22Rv1 (cell line): ENCODE data around the gene AMOT.

Source experiments
- CTCF ChIP-seq: fragments of 450-650 bp; IDR thresholded peaks from 2 replicates; pipeline ENCODE4 v1.5.1; 2017; ENCODE audit warnings: mild to moderate bottlenecking
- ZFX ChIP-seq: fragments of 450-650 bp; IDR thresholded peaks from 2 replicates; pipeline ENCODE4 v1.6.1; 2017; ENCODE audit warnings: antibody characterized with exemption, borderline replicate concordance

GRCh38 chrX:112774142-112774541, 66.5 kb downstream of the AMOT start:
- TF ChIP-seq CTCF (no peak), ZFX (no peak)
